K562 (cell line): ENCODE data around the gene ZBTB16. TPM values are rescaled to one million over a fixed set of nuclear protein-coding genes. Genes with fewer than 3 reads are reported as not detected.

Experiments used
- ATAC-seq: fragments of 200-7000 bp; cut with Tn5 transposase; 3 replicates; pipeline ENCODE4 v1.9.1; 2020; ENCODE audit warnings: moderate library complexity
- BruUV-seq: library from RNA; stranded (reverse); fragments of 400-500 nt; replicated peaks from 2 replicates; lab custom pipeline; 2021; lab: Mats Ljungman, UMichigan
- CTCF ChIA-PET: fragments of 300-600 bp; formaldehyde crosslinking; extraction: SDS; loops from one replicate; lab custom pipeline; 2021; ENCODE audit warnings: low intra/inter-chr PET ratio; lab: Yijun Ruan, JAX
- POLR2A ChIA-PET: fragments of 300-600, 350-650 bp; sonication (Branson Sonifier 250); formaldehyde crosslinking; extraction: SDS; loops from one replicate; lab custom pipeline; 2021; ENCODE audit warnings: antibody characterized with exemption, inconsistent platforms; lab: Yijun Ruan, JAX
- DNase-seq, 4 experiments: peaks; one replicate each; pipeline versions ENCODE4 v3.0.0 to v3.0.0-alpha.2; 2011 to 2018; ENCODE audit warnings: low spot score in 3 of 4, mixed read lengths in 3 of 4; ENCODE audit errors: extremely low read depth in 1 of 4
- FAIRE-seq: peaks from 2 replicates; lab custom pipeline; 2011; peaks lifted over from hg19 to GRCh38; lab: Jason Lieb, UNC
- H2AFZ ChIP-seq: 2 replicates; pipeline ENCODE4 v1.6.0; 2011; ENCODE audit warnings: low read depth, low read length, control low read depth, inconsistent platforms
- H3K27ac ChIP-seq: fragments of 200-600 bp; 3 replicates; pipeline ENCODE4 v1.8.0; 2011; ENCODE audit warnings: low read depth, mild to moderate bottlenecking, control low read depth, inconsistent platforms, low read length, moderate library complexity, mixed read lengths; ENCODE audit errors: extremely low read depth
- H3K27me3 ChIP-seq, 2 experiments: fragments of 300-600 bp in 1 of 2; 2 replicates in 1 of 2; 3 replicates in 1 of 2; pipeline versions ENCODE4 v1.6.0 to v1.8.0; 2011; ENCODE audit warnings: inconsistent platforms in 2 of 2, low read length in 2 of 2, mild to moderate bottlenecking in 1 of 2, mixed read lengths in 1 of 2, moderate library complexity in 1 of 2; ENCODE audit not compliant: control insufficient read depth in 2 of 2, insufficient read depth in 2 of 2
- H3K36me3 ChIP-seq: fragments of 300-600 bp; 3 replicates; pipeline ENCODE4 v1.8.0; 2011; ENCODE audit warnings: mild to moderate bottlenecking, low read length, inconsistent platforms; ENCODE audit not compliant: control insufficient read depth, insufficient read depth
- H3K4me1 ChIP-seq, 2 experiments: fragments of 200-600 bp in 1 of 2; replicated peaks in 1 of 2; 2 replicates in 1 of 2; 3 replicates in 1 of 2; pipeline versions ENCODE4 v1.5.1 to v1.8.0; 2011; ENCODE audit warnings: inconsistent platforms in 2 of 2, low read length in 2 of 2, mild to moderate bottlenecking in 1 of 2, mixed read lengths in 1 of 2, moderate library complexity in 1 of 2; ENCODE audit not compliant: control insufficient read depth in 2 of 2, insufficient read depth in 2 of 2
- H3K4me2 ChIP-seq: 2 replicates; pipeline ENCODE4 v1.6.1; 2011; ENCODE audit warnings: low read length, control low read depth, inconsistent platforms, mixed read lengths; ENCODE audit not compliant: insufficient read depth
- H3K4me3 ChIP-seq: fragments of 200-600 bp; sonication (generic), shearing (Covaris generic); 2 replicates; pipeline ENCODE4 v1.5.1; 2016; ENCODE audit warnings: control low read depth, inconsistent platforms
- H3K79me2 ChIP-seq: fragments of 200-600 bp; 3 replicates; pipeline ENCODE4 v1.8.0; 2011; ENCODE audit warnings: low read length, inconsistent platforms; ENCODE audit not compliant: control insufficient read depth, insufficient read depth
- H3K9ac ChIP-seq, 2 experiments: 2 replicates each; pipeline versions ENCODE4 v1.6.0 to v1.6.1; 2011; ENCODE audit warnings: low read depth in 2 of 2, low read length in 2 of 2, control low read depth in 1 of 2, inconsistent platforms in 1 of 2, mild to moderate bottlenecking in 1 of 2, mixed read lengths in 1 of 2; ENCODE audit not compliant: insufficient read depth in 1 of 2
- H3K9me1 ChIP-seq: one replicate; pipeline ENCODE4 v1.6.0; 2011; ENCODE audit warnings: inconsistent platforms, mild to moderate bottlenecking, low read length, moderate library complexity; ENCODE audit not compliant: control insufficient read depth, insufficient read depth
- H3K9me3 ChIP-seq: replicated peaks from 2 replicates; pipeline ENCODE4 v1.5.1; 2011; ENCODE audit warnings: low read depth, low read length, inconsistent platforms; ENCODE audit not compliant: control insufficient read depth, insufficient read depth
- H4K20me1 ChIP-seq: replicated peaks from 2 replicates; pipeline ENCODE4 v1.6.1; 2011; ENCODE audit warnings: low read length, inconsistent platforms, mixed read lengths; ENCODE audit not compliant: control insufficient read depth, insufficient read depth
- CBX3 ChIP-seq, 2 experiments: IDR thresholded peaks; 1 replicate in 1 of 2; 2 replicates in 1 of 2; pipeline ENCODE4 v1.6.1; 2012; ENCODE audit warnings: inconsistent platforms in 2 of 2, low read length in 2 of 2, borderline replicate concordance in 1 of 2, control low read depth in 1 of 2
- DDX20 ChIP-seq: fragments of 450-650 bp; IDR thresholded peaks from 2 replicates; pipeline ENCODE4 v1.6.1; 2016; ENCODE audit warnings: missing genetic modification characterization, low read depth, mild to moderate bottlenecking, missing compliant biosample characterization, moderate library complexity
- ETS2 ChIP-seq: IDR thresholded peaks from 2 replicates; pipeline ENCODE4 v1.6.1; 2016; ENCODE audit warnings: borderline replicate concordance, missing genetic modification characterization, mild to moderate bottlenecking, moderate library complexity, missing compliant biosample characterization; ENCODE audit not compliant: poor library complexity, severe bottlenecking
- HIVEP1 ChIP-seq: fragments of 250-450 bp; sonication (Bioruptor Pico); IDR thresholded peaks from 2 replicates; pipeline ENCODE4 v1.4.0; 2020; ENCODE audit warnings: mild to moderate bottlenecking
- HNRNPK ChIP-seq: fragments of 200-400 bp; formaldehyde crosslinking; IDR thresholded peaks from one replicate; pipeline ENCODE4 v1.6.1; 2018; ENCODE audit warnings: mild to moderate bottlenecking, low read depth, low read length; ENCODE audit not compliant: poor library complexity, severe bottlenecking
- KLF16 ChIP-seq: IDR thresholded peaks from 2 replicates; pipeline ENCODE4 v1.6.1; 2016; ENCODE audit warnings: antibody characterized with exemption
- NFRKB ChIP-seq: fragments of 450-650 bp; IDR thresholded peaks from 2 replicates; pipeline ENCODE4 v1.6.1; 2016; ENCODE audit warnings: low read depth
- PURB ChIP-seq: sonication (generic); formaldehyde crosslinking; IDR thresholded peaks from 2 replicates; pipeline ENCODE4 v1.9.0; 2021; ENCODE audit warnings: low read depth, mild to moderate bottlenecking, missing genetic modification reagents
- TCFL5 ChIP-seq: fragments of 250-450 bp; sonication (Bioruptor Pico); conservative IDR thresholded peaks from 2 replicates; pipeline ENCODE4 v1.6.1; 2021; ENCODE audit warnings: mild to moderate bottlenecking, moderate library complexity, matching md5 sums
- U2AF2 ChIP-seq: fragments of 200-400 bp; formaldehyde crosslinking; optimal IDR thresholded peaks from 2 replicates; pipeline ENCODE3; 2017; ENCODE audit warnings: low read depth, mild to moderate bottlenecking, low read length
- ZNF23 ChIP-seq: fragments of 250-450 bp; sonication (Bioruptor Pico); IDR thresholded peaks from 2 replicates; pipeline ENCODE4 v1.4.0; 2020; ENCODE audit warnings: mild to moderate bottlenecking
- WGBS: fragments of 100-300 bp; shearing (Covaris generic); methylation state at CpG from one replicate; pipeline ENCODE4 v1.1.6; 2016; ENCODE audit warnings: low coverage, mixed read lengths; ENCODE audit not compliant: insufficient coverage; ENCODE audit errors: missing lambda C conversion rate; 5-methylcytosine and 5-hydroxymethylcytosine counted together
- in situ Hi-C: fragments of 300-500 bp; cut with MboI; formaldehyde crosslinking; loops from 4 replicates; pipeline ENCODE4 v1.15.0; 2018; ENCODE audit warnings: inconsistent platforms, mixed read lengths
- intact Hi-C: fragments of 100-400 bp; cut with micrococcal nuclease; formaldehyde crosslinking; loops from 2 replicates; pipeline ENCODE4 v1.14.2; 2022
- polyA plus RNA-seq, 8 experiments: library from polyadenylated mRNA; depleted of rRNA in 4 of 8; stranded (reverse) in 5 of 8; unstranded in 3 of 8; fragments of >200 nt; fragmentation: Nextera tagmentation in 2 of 8; fragmentation: Illumina TruSeq in 1 of 8; extraction: Ambion mirVana in 2 of 8; extraction: Trizol in 1 of 8; gene quantifications; 2 replicates each; pipeline versions ENCODE4 v1.2.1 to v1.2.3, GENCODE V29; 2011 to 2014; ENCODE audit warnings: inconsistent platforms in 1 of 8, missing spikeins in 1 of 8
- total RNA-seq, 7 experiments: library from RNA; depleted of rRNA in 6 of 7; stranded (reverse); fragments of >200 nt in 6 of 7; fragmentation: Illumina TruSeq in 2 of 7; extraction: Trizol in 2 of 7; gene quantifications; 2 replicates each; pipeline versions ENCODE4 v1.2.1 to v1.2.3, GENCODE V29; 2011 to 2021; ENCODE audit warnings: low replicate concordance in 1 of 7
- TF ChIP-seq, protein P1 (sequence below): fragments of 250-450 bp; sonication (Bioruptor Pico); IDR thresholded peaks from 2 replicates; pipeline ENCODE4 v1.4.0; 2020; ENCODE audit warnings: mild to moderate bottlenecking, moderate library complexity, borderline replicate concordance
- TF ChIP-seq, protein P2 (sequence below): fragments of 450-650 bp; IDR thresholded peaks from 2 replicates; pipeline ENCODE4 v1.6.1; 2016

ZBTB16 gene
- total and polyA plus RNA-seq, 9 of the 15 experiments (the other 6 are each of a cell fraction or from before 2014, with no cell fraction given) = 0.06 to 0.40 (median 0.24) TPM; not detected in 4

DNA sequence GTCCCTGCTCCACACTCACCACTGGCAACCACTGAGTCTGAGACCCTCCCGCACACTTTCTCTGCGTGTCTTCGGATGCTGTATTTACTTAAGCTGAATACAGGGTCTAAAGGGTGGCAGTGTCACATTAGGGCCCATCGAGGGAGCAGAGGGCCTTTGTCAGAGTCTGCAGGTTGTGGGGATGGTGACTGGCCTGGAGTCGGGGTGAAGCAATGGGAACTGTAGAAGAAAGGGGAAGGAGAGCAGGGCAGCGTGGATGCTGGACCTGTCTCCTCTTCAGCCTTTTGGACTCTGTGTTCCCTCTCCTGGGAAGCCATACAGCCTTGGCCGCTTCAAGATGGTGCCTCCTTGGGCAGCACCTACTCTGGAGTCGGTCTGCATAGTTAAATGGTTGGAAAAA, 61.1 kb downstream of the ZBTB16 start:
- ATAC-seq = no peak
- 4% methylated on average over 8 of the region's 8 CpGs for WGBS
- Histone ChIP-seq H3K4me1 (peaks cover 0 to 3% of the 10 kb centered on the region in 2 experiments; a peak in 2 of 5 replicates), H3K4me3 (no peak overlapping the region), H3K9ac (no peak overlapping the region), H3K36me3 (no peaks in the 10 kb centered on the region), H2AFZ (no peak overlapping the region), H4K20me1 (no peaks in the 10 kb centered on the region), H3K79me2 (no peaks in the 10 kb centered on the region), H3K9me1 (no peaks in the 10 kb centered on the region), H3K9me3 (no peaks in the 10 kb centered on the region), H3K4me2 (no peak overlapping the region), H3K27me3 (peaks cover 46 to 56% of the 10 kb centered on the region in 2 experiments), H3K27ac (no peak overlapping the region)
- no peak for DNase-seq
- in situ Hi-C loops = no loop called here
- ChIA-PET CTCF (no interaction called here), POLR2A (no interaction called here)
- intact Hi-C loops = no loop called here
- FAIRE-seq = no peak
- BruUV-seq = no TSS peak
- TF ChIP-seq, protein P1, sequence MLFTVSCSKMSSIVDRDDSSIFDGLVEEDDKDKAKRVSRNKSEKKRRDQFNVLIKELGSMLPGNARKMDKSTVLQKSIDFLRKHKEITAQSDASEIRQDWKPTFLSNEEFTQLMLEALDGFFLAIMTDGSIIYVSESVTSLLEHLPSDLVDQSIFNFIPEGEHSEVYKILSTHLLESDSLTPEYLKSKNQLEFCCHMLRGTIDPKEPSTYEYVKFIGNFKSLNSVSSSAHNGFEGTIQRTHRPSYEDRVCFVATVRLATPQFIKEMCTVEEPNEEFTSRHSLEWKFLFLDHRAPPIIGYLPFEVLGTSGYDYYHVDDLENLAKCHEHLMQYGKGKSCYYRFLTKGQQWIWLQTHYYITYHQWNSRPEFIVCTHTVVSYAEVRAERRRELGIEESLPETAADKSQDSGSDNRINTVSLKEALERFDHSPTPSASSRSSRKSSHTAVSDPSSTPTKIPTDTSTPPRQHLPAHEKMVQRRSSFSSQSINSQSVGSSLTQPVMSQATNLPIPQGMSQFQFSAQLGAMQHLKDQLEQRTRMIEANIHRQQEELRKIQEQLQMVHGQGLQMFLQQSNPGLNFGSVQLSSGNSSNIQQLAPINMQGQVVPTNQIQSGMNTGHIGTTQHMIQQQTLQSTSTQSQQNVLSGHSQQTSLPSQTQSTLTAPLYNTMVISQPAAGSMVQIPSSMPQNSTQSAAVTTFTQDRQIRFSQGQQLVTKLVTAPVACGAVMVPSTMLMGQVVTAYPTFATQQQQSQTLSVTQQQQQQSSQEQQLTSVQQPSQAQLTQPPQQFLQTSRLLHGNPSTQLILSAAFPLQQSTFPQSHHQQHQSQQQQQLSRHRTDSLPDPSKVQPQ = no peak
- TF ChIP-seq PURB (CRISPR knock-in tag) = no peak
- TF ChIP-seq CBX3 (IDR thresholded peaks at IDR 0.05; ENCODE audit: borderline replicate concordance in 1 of 2, low read length in 2 of 2) = no peak
- TF ChIP-seq ETS2 (tag) = no peak
- no peak for TF ChIP-seq U2AF2
- TF ChIP-seq TCFL5 = no peak
- TF ChIP-seq HIVEP1 (CRISPR knock-in tag) = no peak
- no peak for TF ChIP-seq NFRKB
- TF ChIP-seq HNRNPK = no peak
- TF ChIP-seq ZNF23 (CRISPR knock-in tag) = no peak
- TF ChIP-seq, protein P2, sequence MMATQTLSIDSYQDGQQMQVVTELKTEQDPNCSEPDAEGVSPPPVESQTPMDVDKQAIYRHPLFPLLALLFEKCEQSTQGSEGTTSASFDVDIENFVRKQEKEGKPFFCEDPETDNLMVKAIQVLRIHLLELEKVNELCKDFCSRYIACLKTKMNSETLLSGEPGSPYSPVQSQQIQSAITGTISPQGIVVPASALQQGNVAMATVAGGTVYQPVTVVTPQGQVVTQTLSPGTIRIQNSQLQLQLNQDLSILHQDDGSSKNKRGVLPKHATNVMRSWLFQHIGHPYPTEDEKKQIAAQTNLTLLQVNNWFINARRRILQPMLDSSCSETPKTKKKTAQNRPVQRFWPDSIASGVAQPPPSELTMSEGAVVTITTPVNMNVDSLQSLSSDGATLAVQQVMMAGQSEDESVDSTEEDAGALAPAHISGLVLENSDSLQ = no peak
- TF ChIP-seq DDX20 = no peak
- TF ChIP-seq KLF16 = no peak
